Rectal smooth muscle tissue (tissue), 1 donor: ENCODE results near the gene OTUD4.
"Not testable (repeated sequence)": the region's sequence is repeated elsewhere in the genome, so short reads cannot be mapped to it uniquely, and the experiment has no call there.

Experiments used
- H3K27ac ChIP-seq: one replicate; pipeline ENCODE4 v1.7.0; 2013; ENCODE audit warnings: low read depth, low read length, inconsistent platforms
- H3K27me3 ChIP-seq: one replicate; pipeline ENCODE4 v1.7.0; 2013; ENCODE audit warnings: low read length; ENCODE audit not compliant: control insufficient read depth, insufficient read depth
- H3K36me3 ChIP-seq: one replicate; pipeline ENCODE4 v1.7.0; 2013; ENCODE audit warnings: low read length; ENCODE audit not compliant: control insufficient read depth, insufficient read depth
- H3K4me1 ChIP-seq: one replicate; pipeline ENCODE4 v1.7.0; 2013; ENCODE audit warnings: low read length; ENCODE audit not compliant: control insufficient read depth, insufficient read depth
- H3K4me3 ChIP-seq: one replicate; pipeline ENCODE4 v1.7.0; 2013; ENCODE audit warnings: low read length
- H3K9ac ChIP-seq: one replicate; pipeline ENCODE4 v1.7.0; 2013; ENCODE audit warnings: low read length

OTUD4 gene, protein sequence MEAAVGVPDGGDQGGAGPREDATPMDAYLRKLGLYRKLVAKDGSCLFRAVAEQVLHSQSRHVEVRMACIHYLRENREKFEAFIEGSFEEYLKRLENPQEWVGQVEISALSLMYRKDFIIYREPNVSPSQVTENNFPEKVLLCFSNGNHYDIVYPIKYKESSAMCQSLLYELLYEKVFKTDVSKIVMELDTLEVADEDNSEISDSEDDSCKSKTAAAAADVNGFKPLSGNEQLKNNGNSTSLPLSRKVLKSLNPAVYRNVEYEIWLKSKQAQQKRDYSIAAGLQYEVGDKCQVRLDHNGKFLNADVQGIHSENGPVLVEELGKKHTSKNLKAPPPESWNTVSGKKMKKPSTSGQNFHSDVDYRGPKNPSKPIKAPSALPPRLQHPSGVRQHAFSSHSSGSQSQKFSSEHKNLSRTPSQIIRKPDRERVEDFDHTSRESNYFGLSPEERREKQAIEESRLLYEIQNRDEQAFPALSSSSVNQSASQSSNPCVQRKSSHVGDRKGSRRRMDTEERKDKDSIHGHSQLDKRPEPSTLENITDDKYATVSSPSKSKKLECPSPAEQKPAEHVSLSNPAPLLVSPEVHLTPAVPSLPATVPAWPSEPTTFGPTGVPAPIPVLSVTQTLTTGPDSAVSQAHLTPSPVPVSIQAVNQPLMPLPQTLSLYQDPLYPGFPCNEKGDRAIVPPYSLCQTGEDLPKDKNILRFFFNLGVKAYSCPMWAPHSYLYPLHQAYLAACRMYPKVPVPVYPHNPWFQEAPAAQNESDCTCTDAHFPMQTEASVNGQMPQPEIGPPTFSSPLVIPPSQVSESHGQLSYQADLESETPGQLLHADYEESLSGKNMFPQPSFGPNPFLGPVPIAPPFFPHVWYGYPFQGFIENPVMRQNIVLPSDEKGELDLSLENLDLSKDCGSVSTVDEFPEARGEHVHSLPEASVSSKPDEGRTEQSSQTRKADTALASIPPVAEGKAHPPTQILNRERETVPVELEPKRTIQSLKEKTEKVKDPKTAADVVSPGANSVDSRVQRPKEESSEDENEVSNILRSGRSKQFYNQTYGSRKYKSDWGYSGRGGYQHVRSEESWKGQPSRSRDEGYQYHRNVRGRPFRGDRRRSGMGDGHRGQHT

DNA sequence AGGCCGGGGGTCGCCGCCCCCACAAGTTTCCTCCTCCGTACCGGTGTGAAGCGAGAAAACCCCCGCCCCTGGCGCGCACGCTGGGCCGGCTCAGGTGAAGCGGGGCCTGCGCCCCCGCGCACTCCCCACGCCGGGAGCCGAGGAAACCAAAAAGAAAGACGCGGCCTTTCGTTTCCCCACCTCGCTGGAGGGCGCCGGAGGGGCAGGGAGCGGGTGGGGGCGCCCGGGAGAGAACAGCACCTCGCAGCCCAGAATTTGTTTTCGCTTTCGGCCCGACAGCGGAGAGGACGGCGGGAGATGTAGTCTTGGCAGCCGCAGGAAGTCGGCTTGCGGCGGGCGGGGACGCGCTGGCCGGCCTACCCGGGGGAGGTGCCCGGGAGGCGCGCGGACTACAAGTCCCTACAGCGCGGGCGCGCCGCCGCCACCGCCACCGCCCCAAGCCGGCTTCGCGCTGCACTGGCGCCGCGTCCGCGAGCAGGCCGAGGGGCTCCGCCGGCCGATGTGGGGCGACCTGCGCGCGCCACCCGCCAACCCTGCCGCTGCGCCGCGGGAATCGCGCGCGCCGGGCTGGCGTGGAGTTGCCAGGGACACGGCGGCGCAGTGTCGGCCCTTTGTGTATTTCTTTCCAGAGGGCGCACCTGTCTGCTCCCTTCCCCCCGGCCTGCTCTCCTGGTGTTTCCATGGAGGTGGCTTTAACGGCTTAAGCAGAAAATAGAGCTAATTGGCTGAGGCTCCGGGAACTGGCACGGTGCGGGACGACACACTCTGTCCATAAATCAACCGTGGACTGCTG is at the start of gene OTUD4:
Gene OTUD4, minus strand, starts transcription at position 292 of the 793 bp plus-strand sequence. CDS start 616 bp downstream, outside the sequence.
- H3K36me3 ChIP-seq = no peaks in the 10 kb centered on the region
- H3K27me3 ChIP-seq = no peaks in the 10 kb centered on the region
- peaks cover 17% of the 10 kb centered on the region for H3K4me1 ChIP-seq
- H3K4me3 ChIP-seq = peak within 1 kb of the TSS; percentile 90
- peak within 1 kb of the TSS; percentile 51 for H3K9ac ChIP-seq
- H3K27ac ChIP-seq = peak within 1 kb of the TSS; percentile 95

DNA sequence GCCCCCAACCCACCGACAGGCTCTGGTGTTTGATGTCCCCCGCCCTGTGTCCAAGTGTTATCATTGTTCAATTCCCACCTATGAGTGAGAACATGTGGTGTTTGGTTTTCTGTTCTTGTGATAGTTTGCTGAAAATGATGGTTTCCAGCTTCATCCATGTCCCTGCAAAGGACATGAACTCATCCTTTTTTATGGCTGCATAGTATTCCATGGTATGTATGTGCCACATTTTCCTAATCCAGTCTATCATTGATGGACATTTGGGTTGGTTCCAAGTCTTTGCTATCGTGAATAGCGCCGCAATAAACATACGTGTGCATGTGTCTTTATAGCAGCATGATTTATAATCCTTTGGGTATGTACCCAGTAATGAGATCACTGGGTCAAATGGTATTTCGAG is 42.8 kb upstream of the OTUD4 start:
- not testable (repeated sequence) for H3K36me3 ChIP-seq, H3K4me1 ChIP-seq, H3K27me3 ChIP-seq, H3K9ac ChIP-seq, H3K4me3 ChIP-seq, H3K27ac ChIP-seq

DNA sequence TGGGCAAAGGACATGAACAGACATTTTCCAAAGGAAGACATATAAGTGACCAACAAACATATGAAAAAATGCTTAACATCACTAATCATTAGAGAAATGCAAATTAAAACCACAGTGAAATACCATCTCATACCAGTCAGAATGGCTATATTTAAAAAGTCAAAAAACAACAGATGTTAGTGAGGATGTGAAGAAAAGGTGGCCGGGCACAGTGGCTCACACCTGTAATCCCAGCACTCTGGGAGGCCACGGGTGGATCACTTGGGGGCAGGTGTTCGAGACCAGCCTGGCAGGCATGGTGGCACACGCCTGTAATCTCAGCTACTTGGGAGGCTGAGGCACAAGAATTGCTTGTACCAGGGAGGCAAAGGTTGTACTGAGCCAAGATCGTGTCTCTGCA is 41.1 kb upstream of the OTUD4 start:
- not testable (repeated sequence) for H3K4me3 ChIP-seq, H3K4me1 ChIP-seq, H3K9ac ChIP-seq, H3K27me3 ChIP-seq, H3K36me3 ChIP-seq, H3K27ac ChIP-seq

DNA sequence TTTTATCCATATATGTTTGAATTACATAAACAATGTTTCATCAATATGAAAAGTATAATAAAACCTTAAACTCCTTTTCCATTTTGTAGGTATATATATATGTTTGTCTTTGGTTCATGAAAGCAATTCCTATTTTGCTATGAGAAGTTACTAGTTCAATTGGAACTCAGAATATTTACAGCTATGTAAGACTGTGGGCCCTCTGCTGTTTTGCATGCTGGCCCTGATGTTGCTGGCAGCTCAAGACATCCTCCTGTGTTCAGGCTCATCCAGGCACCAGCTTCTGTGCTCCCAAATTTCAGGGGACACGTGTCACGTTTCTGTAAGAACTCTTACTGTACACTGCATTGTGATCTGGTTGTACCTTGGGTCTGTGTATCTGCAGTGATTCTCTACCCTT is 38.7 kb upstream of the OTUD4 start:
- no peaks in the 10 kb centered on the region for H3K4me1 ChIP-seq
- no peak overlapping the region for H3K27ac ChIP-seq
- no peaks in the 10 kb centered on the region for H3K27me3 ChIP-seq
- H3K36me3 ChIP-seq = no peaks in the 10 kb centered on the region
- H3K9ac ChIP-seq = no peak overlapping the region
- H3K4me3 ChIP-seq = no peak overlapping the region

DNA sequence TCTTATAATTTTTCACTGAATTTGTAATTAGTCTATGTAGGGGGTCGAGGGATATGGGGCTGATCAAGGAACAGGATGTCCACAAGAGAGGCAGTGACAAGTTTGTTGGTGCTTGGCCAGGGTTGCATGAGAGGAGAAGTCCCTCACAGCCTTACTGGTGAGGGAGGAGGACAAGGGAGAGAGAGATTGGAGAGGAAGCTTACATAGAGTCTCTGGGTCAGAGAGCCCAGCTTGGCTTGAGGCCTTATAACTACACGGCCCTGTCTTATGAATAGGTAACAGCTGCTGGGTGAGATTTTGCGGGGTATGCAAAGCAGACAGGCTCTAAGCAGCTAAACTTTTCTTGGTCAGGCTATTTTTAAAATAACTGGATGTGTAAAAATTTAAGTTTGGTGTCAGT is 37.9 kb upstream of the OTUD4 start:
- H3K4me3 ChIP-seq = no peak overlapping the region
- H3K4me1 ChIP-seq = no peaks in the 10 kb centered on the region
- no peaks in the 10 kb centered on the region for H3K36me3 ChIP-seq
- H3K27me3 ChIP-seq = no peaks in the 10 kb centered on the region
- no peak overlapping the region for H3K9ac ChIP-seq
- H3K27ac ChIP-seq = no peak overlapping the region

DNA sequence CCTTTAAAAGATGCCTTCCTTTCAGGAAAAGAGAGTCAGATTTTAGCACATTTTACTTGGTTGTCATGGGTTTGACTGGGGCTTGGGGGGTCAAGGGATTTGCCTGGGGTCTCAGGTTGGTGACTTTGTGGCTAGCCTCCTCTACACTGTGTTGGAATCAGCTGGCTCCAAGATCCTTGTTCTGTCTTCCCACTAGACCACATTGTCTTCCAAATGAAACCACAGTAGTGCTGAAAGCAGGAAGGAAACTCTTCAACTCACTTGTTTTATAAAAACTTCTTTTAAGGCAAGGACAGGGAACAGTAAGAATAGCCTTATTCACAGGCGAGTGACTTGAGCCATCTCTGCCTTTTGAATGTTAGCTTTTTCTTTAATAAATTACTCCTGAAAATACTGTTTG is 37.0 kb upstream of the OTUD4 start:
- H3K4me1 ChIP-seq = no peaks in the 10 kb centered on the region
- no peak overlapping the region for H3K9ac ChIP-seq
- H3K27ac ChIP-seq = no peak overlapping the region
- H3K36me3 ChIP-seq = no peaks in the 10 kb centered on the region
- H3K27me3 ChIP-seq = no peaks in the 10 kb centered on the region
- H3K4me3 ChIP-seq = no peak overlapping the region

DNA sequence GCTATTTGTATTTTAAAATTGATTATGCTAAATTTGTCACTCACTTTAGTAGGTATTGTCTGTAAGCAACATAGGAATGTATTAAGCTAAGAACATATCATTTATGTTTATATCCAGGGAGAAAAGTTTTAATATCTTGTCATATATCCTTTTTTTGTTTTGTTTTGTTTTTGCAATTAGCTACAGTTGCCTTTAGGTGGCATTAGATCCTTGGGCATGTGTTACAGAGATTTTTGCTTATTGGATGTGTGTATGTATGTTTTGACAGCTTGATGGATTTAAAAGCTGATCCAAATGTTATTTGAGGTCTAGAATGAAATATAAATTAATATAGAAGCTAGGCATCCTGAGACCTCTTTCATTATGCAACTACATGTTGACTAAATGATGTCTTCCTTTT is 36.1 kb upstream of the OTUD4 start:
- H3K27ac ChIP-seq = no peak overlapping the region
- no peaks in the 10 kb centered on the region for H3K4me1 ChIP-seq
- no peaks in the 10 kb centered on the region for H3K27me3 ChIP-seq
- H3K9ac ChIP-seq = no peak overlapping the region
- H3K4me3 ChIP-seq = no peak overlapping the region
- H3K36me3 ChIP-seq = no peaks in the 10 kb centered on the region

DNA sequence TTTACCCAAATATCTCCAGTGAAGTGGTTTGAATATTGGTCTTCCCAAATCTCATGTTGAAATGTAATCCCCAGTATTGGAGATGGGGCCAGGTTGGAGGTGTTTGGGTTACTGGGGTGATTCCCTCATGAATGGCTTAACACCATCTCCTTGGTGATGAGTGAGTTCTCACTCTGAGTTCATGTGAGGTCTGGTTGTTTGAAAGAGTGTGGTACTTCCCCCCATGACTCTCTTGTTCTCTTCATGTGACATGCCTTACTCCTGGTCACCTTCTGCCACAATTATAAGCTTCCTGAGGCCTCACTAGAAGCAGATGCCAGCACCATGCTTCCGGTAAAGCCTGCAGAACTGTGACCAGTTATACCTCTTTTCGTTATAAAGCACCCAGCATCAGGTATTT is 32.9 kb upstream of the OTUD4 start:
- Histone ChIP-seq H3K27ac (no peak overlapping the region), H3K4me1 (no peaks in the 10 kb centered on the region), H3K27me3 (no peaks in the 10 kb centered on the region), H3K36me3 (no peaks in the 10 kb centered on the region), H3K9ac (no peak overlapping the region), H3K4me3 (no peak overlapping the region)

DNA sequence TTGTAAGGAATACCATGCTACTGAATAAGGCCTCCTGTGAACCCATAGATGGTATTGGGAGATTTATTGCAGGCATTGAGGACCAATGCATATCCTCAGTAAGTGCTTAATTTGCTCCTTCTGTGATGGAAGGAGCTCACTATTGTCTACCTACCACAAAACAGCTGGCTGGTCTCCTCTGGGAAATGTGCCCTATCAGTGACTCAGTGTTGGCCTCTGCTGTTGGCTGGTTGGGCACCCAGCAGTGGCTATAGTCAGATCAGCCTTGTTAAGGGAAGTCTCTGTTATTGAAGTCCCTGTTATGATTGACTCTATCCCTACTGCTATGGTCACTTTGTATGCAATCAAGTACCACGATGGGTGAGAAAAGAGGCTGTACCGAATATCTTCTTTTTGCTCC is 27.5 kb upstream of the OTUD4 start:
- Histone ChIP-seq H3K9ac (no peak overlapping the region), H3K36me3 (no peaks in the 10 kb centered on the region), H3K27ac (no peak overlapping the region), H3K4me3 (no peak overlapping the region), H3K27me3 (no peaks in the 10 kb centered on the region), H3K4me1 (no peaks in the 10 kb centered on the region)

DNA sequence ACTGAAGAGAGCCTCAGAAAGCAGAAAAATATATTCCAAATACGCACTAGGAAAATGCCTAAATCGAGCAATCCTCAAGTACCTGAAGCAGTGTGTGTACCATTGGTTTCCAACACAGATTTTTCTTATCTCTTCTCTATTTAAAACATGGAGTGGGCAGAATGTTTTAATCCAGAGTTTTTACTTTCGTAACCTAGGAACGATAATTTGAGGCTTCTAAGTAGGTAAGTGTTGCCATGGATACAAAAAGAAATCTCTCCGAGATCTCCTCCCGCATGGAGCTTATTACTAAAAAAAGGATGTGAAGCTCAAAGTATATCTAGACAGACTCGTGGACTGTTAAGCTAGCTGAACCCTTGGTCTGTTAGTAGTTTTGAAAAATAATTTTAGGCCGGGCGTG is 23.0 kb upstream of the OTUD4 start:
- Histone ChIP-seq H3K27ac (no peak overlapping the region), H3K9ac (no peak overlapping the region), H3K36me3 (no peaks in the 10 kb centered on the region), H3K4me3 (no peak overlapping the region), H3K27me3 (no peaks in the 10 kb centered on the region), H3K4me1 (no peaks in the 10 kb centered on the region)

DNA sequence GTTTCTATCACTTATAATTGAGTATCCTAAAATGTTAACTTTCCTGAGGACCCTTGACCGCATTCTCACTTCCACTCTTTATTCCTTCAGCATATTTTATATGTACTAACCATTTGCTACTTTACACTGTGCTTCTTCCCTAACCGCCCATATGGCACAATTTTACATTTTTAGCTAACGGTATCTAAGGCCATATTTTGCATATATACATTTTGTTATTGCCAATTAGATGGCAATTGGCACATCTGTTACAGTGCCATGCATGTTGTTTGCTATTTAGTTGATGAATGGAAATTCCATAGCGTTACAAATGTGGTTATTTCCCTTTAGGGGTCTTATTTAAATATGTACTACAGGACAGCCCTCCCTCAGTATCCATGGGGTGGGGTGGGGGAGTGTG is 20.0 kb upstream of the OTUD4 start:
- H3K9ac ChIP-seq = no peak overlapping the region
- H3K27ac ChIP-seq = no peak overlapping the region
- H3K27me3 ChIP-seq = no peaks in the 10 kb centered on the region
- no peaks in the 10 kb centered on the region for H3K36me3 ChIP-seq
- H3K4me1 ChIP-seq = no peaks in the 10 kb centered on the region
- H3K4me3 ChIP-seq = no peak overlapping the region
